Astrocyte (in vitro differentiated cells and primary cell): ENCODE results near the gene PIGQ.

Source experiments
- EZH2 ChIP-seq: IDR thresholded peaks from 2 replicates; pipeline ENCODE4 v1.6.1; 2012; ENCODE audit warnings: mild to moderate bottlenecking, low read length, inconsistent platforms; ENCODE audit not compliant: insufficient read depth
- TF ChIP-seq, protein P1 (sequence below): IDR thresholded peaks from 2 replicates; pipeline ENCODE4 v1.5.1; 2011; ENCODE audit warnings: low read depth, mild to moderate bottlenecking, inconsistent platforms, low read length, moderate library complexity; ENCODE audit not compliant: insufficient read depth

DNA sequence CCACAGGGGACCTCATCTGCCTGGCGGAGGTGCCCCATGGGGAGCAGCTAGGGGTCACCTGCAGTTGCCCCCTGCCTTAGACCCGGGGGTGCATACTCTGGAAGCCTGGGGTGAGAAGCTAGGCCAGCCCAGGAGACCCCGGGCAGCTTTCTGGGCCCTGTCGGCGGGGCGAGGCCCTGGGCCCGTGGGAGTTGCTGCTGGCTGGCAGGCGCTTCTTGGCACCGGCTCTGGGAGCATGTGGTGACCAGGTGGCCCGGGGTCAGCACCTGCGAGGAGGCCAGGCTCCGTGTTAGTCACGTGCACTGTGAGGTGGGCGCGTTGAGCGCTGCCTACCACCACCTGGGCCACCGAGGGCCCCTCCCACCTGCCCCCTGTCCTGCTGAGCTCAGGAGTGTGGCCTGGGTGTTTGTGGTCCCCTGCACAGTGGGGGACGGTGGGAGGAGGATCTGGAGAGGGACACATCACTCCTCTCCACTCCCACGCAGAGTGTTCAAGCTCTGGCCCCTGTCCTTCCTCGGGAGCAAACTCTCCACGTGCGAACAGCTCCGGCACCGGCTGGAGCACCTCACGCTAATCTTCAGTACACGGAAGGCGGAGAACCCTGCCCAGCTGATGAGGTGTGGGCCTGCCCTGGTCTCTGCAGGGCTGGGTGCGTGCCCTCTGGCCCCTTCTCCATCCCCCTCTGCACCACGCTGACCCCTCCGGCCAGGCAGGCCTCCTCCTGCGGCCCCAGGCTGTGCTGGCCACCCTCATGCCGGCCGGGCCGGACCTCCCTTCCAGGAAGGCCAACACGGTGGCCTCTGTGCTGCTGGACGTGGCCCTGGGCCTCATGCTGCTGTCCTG lies 5.8 kb downstream of the PIGQ start:
- TF ChIP-seq, protein P1, sequence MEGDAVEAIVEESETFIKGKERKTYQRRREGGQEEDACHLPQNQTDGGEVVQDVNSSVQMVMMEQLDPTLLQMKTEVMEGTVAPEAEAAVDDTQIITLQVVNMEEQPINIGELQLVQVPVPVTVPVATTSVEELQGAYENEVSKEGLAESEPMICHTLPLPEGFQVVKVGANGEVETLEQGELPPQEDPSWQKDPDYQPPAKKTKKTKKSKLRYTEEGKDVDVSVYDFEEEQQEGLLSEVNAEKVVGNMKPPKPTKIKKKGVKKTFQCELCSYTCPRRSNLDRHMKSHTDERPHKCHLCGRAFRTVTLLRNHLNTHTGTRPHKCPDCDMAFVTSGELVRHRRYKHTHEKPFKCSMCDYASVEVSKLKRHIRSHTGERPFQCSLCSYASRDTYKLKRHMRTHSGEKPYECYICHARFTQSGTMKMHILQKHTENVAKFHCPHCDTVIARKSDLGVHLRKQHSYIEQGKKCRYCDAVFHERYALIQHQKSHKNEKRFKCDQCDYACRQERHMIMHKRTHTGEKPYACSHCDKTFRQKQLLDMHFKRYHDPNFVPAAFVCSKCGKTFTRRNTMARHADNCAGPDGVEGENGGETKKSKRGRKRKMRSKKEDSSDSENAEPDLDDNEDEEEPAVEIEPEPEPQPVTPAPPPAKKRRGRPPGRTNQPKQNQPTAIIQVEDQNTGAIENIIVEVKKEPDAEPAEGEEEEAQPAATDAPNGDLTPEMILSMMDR: no peak
- TF ChIP-seq EZH2: no peak
